ENCODE data around the gene GNG7.
A peak's percentile ranks its signal among the peaks of the same experiment; 100 is the strongest.

DNA sequence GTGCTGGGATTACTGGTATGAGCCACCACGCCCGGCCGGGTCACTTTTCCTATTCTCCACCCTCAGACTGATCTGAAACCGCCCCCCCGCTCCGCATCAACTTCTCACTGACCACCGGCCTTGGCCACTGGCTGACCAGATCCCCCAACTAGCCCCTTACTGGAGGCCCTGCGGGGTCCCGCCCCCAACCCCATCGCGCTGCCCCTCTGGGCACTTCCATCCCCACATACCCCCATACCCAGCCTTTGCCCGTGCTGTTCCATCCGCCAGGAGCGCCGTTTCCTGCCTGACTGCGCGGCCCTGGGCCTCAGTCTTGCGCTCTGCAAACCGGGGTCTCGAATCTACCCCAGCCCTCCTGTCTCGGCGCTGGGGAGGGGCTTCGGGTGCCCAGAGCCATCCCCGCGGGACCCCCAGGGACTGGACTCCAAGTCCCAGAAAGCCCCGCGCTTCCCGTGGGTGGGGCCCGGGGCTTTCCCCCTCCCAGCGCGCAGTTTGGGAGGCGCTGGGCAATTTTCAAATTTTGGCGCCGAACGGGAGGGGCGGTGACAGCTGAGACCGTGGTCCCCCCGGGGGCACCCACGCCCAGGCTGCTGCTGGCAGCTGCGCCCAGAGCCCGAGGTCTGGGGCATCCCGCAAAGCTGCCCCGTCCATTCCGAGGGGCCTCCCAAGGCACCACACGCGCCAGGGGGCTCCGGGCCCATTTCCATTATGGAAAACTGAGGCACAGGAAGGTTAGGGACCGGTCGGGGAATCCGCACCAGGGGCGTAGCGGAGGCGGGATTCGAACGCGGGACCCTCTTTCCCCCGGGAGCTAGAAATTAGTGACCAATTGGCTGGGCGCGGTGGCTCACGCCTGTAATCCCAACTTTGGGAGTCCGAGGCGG, 240.5 kb downstream of the GNG7 start:
- no peak for TF ChIP-seq ZNF274 (IDR thresholded peaks at IDR 0.05; ENCODE audit: insufficient read depth, insufficient read length)
- TF ChIP-seq EZH2 (IDR thresholded peaks at IDR 0.05; ENCODE audit: borderline replicate concordance, control insufficient read depth, low read depth, low read length) = no peak
- TF ChIP-seq RCOR1 (conservative IDR thresholded peaks at IDR 0.05; ENCODE audit: low read depth, low read length) = no peak
- TF ChIP-seq, protein P1, sequence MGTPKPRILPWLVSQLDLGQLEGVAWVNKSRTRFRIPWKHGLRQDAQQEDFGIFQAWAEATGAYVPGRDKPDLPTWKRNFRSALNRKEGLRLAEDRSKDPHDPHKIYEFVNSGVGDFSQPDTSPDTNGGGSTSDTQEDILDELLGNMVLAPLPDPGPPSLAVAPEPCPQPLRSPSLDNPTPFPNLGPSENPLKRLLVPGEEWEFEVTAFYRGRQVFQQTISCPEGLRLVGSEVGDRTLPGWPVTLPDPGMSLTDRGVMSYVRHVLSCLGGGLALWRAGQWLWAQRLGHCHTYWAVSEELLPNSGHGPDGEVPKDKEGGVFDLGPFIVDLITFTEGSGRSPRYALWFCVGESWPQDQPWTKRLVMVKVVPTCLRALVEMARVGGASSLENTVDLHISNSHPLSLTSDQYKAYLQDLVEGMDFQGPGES (IDR thresholded peaks at IDR 0.05) = no peak
- no peak for TF ChIP-seq BRCA1 (IDR thresholded peaks at IDR 0.05; ENCODE audit: low read depth, low read length)
- TF ChIP-seq, protein P2, sequence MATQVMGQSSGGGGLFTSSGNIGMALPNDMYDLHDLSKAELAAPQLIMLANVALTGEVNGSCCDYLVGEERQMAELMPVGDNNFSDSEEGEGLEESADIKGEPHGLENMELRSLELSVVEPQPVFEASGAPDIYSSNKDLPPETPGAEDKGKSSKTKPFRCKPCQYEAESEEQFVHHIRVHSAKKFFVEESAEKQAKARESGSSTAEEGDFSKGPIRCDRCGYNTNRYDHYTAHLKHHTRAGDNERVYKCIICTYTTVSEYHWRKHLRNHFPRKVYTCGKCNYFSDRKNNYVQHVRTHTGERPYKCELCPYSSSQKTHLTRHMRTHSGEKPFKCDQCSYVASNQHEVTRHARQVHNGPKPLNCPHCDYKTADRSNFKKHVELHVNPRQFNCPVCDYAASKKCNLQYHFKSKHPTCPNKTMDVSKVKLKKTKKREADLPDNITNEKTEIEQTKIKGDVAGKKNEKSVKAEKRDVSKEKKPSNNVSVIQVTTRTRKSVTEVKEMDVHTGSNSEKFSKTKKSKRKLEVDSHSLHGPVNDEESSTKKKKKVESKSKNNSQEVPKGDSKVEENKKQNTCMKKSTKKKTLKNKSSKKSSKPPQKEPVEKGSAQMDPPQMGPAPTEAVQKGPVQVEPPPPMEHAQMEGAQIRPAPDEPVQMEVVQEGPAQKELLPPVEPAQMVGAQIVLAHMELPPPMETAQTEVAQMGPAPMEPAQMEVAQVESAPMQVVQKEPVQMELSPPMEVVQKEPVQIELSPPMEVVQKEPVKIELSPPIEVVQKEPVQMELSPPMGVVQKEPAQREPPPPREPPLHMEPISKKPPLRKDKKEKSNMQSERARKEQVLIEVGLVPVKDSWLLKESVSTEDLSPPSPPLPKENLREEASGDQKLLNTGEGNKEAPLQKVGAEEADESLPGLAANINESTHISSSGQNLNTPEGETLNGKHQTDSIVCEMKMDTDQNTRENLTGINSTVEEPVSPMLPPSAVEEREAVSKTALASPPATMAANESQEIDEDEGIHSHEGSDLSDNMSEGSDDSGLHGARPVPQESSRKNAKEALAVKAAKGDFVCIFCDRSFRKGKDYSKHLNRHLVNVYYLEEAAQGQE (IDR thresholded peaks at IDR 0.05; ENCODE audit: low read depth, low read length) = no peak
- TF ChIP-seq, protein P3, sequence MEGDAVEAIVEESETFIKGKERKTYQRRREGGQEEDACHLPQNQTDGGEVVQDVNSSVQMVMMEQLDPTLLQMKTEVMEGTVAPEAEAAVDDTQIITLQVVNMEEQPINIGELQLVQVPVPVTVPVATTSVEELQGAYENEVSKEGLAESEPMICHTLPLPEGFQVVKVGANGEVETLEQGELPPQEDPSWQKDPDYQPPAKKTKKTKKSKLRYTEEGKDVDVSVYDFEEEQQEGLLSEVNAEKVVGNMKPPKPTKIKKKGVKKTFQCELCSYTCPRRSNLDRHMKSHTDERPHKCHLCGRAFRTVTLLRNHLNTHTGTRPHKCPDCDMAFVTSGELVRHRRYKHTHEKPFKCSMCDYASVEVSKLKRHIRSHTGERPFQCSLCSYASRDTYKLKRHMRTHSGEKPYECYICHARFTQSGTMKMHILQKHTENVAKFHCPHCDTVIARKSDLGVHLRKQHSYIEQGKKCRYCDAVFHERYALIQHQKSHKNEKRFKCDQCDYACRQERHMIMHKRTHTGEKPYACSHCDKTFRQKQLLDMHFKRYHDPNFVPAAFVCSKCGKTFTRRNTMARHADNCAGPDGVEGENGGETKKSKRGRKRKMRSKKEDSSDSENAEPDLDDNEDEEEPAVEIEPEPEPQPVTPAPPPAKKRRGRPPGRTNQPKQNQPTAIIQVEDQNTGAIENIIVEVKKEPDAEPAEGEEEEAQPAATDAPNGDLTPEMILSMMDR (IDR thresholded peaks at IDR 0.05 in 2 of 3, conservative IDR thresholded peaks at IDR 0.05 in 1 of 3; ENCODE audit: control insufficient read depth in 2 of 3, extremely low read depth in 1 of 3, insufficient read depth in 1 of 3, low read depth in 3 of 3, low read length in 3 of 3) = peak; percentile 10 to 45 (median 10); a peak in 3 of 6 replicates

Data from GM12878 (cell line).